ENCODE data around the gene LONP2.

GRCh38 chr16:48386559-48387312, 142.6 kb downstream of the LONP2 start:
- TF ChIP-seq, protein P1, sequence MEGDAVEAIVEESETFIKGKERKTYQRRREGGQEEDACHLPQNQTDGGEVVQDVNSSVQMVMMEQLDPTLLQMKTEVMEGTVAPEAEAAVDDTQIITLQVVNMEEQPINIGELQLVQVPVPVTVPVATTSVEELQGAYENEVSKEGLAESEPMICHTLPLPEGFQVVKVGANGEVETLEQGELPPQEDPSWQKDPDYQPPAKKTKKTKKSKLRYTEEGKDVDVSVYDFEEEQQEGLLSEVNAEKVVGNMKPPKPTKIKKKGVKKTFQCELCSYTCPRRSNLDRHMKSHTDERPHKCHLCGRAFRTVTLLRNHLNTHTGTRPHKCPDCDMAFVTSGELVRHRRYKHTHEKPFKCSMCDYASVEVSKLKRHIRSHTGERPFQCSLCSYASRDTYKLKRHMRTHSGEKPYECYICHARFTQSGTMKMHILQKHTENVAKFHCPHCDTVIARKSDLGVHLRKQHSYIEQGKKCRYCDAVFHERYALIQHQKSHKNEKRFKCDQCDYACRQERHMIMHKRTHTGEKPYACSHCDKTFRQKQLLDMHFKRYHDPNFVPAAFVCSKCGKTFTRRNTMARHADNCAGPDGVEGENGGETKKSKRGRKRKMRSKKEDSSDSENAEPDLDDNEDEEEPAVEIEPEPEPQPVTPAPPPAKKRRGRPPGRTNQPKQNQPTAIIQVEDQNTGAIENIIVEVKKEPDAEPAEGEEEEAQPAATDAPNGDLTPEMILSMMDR (IDR thresholded peaks at IDR 0.05 in 2 of 3, conservative IDR thresholded peaks at IDR 0.05 in 1 of 3; ENCODE audit: control insufficient read depth in 2 of 3, extremely low read depth in 1 of 3, insufficient read depth in 1 of 3, low read depth in 3 of 3, low read length in 3 of 3): no peak
- TF ChIP-seq, protein P2, sequence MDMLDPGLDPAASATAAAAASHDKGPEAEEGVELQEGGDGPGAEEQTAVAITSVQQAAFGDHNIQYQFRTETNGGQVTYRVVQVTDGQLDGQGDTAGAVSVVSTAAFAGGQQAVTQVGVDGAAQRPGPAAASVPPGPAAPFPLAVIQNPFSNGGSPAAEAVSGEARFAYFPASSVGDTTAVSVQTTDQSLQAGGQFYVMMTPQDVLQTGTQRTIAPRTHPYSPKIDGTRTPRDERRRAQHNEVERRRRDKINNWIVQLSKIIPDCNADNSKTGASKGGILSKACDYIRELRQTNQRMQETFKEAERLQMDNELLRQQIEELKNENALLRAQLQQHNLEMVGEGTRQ (IDR thresholded peaks at IDR 0.05; ENCODE audit: borderline replicate concordance, low read depth, low read length): no peak
- TF ChIP-seq IKZF1 (conservative IDR thresholded peaks at IDR 0.05) (no peak), EP300 (IDR thresholded peaks at IDR 0.05; ENCODE audit: borderline replicate concordance in 1 of 2, control insufficient read depth in 1 of 2, low read depth in 2 of 2, low read length in 2 of 2) (no peak), SMC3 (IDR thresholded peaks at IDR 0.05; ENCODE audit: borderline replicate concordance, low read length) (no peak), TAF1 (IDR thresholded peaks at IDR 0.05; ENCODE audit: borderline replicate concordance, low read depth, low read length) (no peak), RAD51 (IDR thresholded peaks at IDR 0.05) (no peak), YY1 (IDR thresholded peaks at IDR 0.05; ENCODE audit: low read depth, low read length) (no peak), FOXM1 (IDR thresholded peaks at IDR 0.05; ENCODE audit: low read depth, low read length) (no peak)
